GM23338 (cell line): ENCODE data around the gene THSD7A.

Source experiments
- CREB1 ChIP-seq: fragments of 250-450 bp; sonication (Bioruptor Pico); IDR thresholded peaks from 2 replicates; pipeline ENCODE4 v1.5.0; 2020; ENCODE audit warnings: low read depth, mild to moderate bottlenecking, moderate library complexity
- CTCF ChIP-seq, 2 experiments: fragments of 200-600 bp in 1 of 2; sonication (generic) in 1 of 2; conservative IDR thresholded peaks; 2 replicates each; pipeline versions ENCODE4 v1.5.1 to v1.6.1; 2016 to 2017; ENCODE audit warnings: antibody characterized with exemption in 2 of 2, low read depth in 2 of 2, mild to moderate bottlenecking in 2 of 2, moderate library complexity in 1 of 2
- ETS1 ChIP-seq: IDR thresholded peaks from 2 replicates; pipeline ENCODE4 v1.6.1; 2016; ENCODE audit warnings: antibody characterized with exemption
- EZH2 ChIP-seq: fragments of 200-600 bp; sonication (generic); IDR thresholded peaks from one replicate; pipeline ENCODE4 v1.8.0; 2017; ENCODE audit warnings: antibody characterized with exemption, mild to moderate bottlenecking, low read depth; ENCODE audit not compliant: unreplicated experiment
- EZH2phosphoT487 ChIP-seq: fragments of 200-600 bp; sonication (generic); IDR thresholded peaks from one replicate; pipeline ENCODE4 v1.8.1; 2018; ENCODE audit warnings: antibody characterized with exemption; ENCODE audit not compliant: unreplicated experiment
- JUNB ChIP-seq: IDR thresholded peaks from one replicate; pipeline ENCODE4 v1.6.1; 2016; ENCODE audit warnings: antibody characterized with exemption; ENCODE audit not compliant: unreplicated experiment
- NANOG ChIP-seq: IDR thresholded peaks from 2 replicates; pipeline ENCODE4 v1.6.1; 2016; ENCODE audit warnings: antibody characterized with exemption, borderline replicate concordance
- POLR2AphosphoS5 ChIP-seq: IDR thresholded peaks from 2 replicates; pipeline ENCODE4 v1.6.1; 2016; ENCODE audit warnings: antibody characterized with exemption, low read depth
- REST ChIP-seq: IDR thresholded peaks from one replicate; pipeline ENCODE4 v1.6.1; 2018; ENCODE audit warnings: antibody characterized with exemption; ENCODE audit not compliant: unreplicated experiment
- STAT1 ChIP-seq: IDR thresholded peaks from one replicate; pipeline ENCODE4 v1.6.1; 2016; ENCODE audit warnings: antibody characterized with exemption; ENCODE audit not compliant: unreplicated experiment
- ZNF114 ChIP-seq: fragments of 250-450 bp; sonication (Bioruptor Pico); IDR thresholded peaks from 2 replicates; pipeline ENCODE4 v1.5.0; 2020; ENCODE audit warnings: mild to moderate bottlenecking, moderate library complexity
- ZNF331 ChIP-seq: fragments of 250-450 bp; sonication (Bioruptor Pico); IDR thresholded peaks from 2 replicates; pipeline ENCODE4 v1.5.0; 2020; ENCODE audit warnings: low read depth, mild to moderate bottlenecking, moderate library complexity
- TF ChIP-seq, protein P1 (sequence below): fragments of 250-450 bp; sonication (Bioruptor Pico); IDR thresholded peaks from 2 replicates; pipeline ENCODE4 v1.5.0; 2020; ENCODE audit warnings: mild to moderate bottlenecking, moderate library complexity

GRCh38 chr7:11404355-11404754, 427.6 kb downstream of the THSD7A start:
- TF ChIP-seq CTCF (conservative IDR thresholded peaks at IDR 0.05; ENCODE audit: low read depth in 2 of 2) = no peak
- TF ChIP-seq CREB1 (CRISPR knock-in tag) = no peak
- TF ChIP-seq EZH2 = no peak
- TF ChIP-seq POLR2AphosphoS5 = no peak
- TF ChIP-seq EZH2phosphoT487 = no peak
- TF ChIP-seq REST = no peak
- TF ChIP-seq ZNF114 = no peak
- TF ChIP-seq NANOG = no peak
- TF ChIP-seq ETS1 = no peak
- TF ChIP-seq, protein P1, sequence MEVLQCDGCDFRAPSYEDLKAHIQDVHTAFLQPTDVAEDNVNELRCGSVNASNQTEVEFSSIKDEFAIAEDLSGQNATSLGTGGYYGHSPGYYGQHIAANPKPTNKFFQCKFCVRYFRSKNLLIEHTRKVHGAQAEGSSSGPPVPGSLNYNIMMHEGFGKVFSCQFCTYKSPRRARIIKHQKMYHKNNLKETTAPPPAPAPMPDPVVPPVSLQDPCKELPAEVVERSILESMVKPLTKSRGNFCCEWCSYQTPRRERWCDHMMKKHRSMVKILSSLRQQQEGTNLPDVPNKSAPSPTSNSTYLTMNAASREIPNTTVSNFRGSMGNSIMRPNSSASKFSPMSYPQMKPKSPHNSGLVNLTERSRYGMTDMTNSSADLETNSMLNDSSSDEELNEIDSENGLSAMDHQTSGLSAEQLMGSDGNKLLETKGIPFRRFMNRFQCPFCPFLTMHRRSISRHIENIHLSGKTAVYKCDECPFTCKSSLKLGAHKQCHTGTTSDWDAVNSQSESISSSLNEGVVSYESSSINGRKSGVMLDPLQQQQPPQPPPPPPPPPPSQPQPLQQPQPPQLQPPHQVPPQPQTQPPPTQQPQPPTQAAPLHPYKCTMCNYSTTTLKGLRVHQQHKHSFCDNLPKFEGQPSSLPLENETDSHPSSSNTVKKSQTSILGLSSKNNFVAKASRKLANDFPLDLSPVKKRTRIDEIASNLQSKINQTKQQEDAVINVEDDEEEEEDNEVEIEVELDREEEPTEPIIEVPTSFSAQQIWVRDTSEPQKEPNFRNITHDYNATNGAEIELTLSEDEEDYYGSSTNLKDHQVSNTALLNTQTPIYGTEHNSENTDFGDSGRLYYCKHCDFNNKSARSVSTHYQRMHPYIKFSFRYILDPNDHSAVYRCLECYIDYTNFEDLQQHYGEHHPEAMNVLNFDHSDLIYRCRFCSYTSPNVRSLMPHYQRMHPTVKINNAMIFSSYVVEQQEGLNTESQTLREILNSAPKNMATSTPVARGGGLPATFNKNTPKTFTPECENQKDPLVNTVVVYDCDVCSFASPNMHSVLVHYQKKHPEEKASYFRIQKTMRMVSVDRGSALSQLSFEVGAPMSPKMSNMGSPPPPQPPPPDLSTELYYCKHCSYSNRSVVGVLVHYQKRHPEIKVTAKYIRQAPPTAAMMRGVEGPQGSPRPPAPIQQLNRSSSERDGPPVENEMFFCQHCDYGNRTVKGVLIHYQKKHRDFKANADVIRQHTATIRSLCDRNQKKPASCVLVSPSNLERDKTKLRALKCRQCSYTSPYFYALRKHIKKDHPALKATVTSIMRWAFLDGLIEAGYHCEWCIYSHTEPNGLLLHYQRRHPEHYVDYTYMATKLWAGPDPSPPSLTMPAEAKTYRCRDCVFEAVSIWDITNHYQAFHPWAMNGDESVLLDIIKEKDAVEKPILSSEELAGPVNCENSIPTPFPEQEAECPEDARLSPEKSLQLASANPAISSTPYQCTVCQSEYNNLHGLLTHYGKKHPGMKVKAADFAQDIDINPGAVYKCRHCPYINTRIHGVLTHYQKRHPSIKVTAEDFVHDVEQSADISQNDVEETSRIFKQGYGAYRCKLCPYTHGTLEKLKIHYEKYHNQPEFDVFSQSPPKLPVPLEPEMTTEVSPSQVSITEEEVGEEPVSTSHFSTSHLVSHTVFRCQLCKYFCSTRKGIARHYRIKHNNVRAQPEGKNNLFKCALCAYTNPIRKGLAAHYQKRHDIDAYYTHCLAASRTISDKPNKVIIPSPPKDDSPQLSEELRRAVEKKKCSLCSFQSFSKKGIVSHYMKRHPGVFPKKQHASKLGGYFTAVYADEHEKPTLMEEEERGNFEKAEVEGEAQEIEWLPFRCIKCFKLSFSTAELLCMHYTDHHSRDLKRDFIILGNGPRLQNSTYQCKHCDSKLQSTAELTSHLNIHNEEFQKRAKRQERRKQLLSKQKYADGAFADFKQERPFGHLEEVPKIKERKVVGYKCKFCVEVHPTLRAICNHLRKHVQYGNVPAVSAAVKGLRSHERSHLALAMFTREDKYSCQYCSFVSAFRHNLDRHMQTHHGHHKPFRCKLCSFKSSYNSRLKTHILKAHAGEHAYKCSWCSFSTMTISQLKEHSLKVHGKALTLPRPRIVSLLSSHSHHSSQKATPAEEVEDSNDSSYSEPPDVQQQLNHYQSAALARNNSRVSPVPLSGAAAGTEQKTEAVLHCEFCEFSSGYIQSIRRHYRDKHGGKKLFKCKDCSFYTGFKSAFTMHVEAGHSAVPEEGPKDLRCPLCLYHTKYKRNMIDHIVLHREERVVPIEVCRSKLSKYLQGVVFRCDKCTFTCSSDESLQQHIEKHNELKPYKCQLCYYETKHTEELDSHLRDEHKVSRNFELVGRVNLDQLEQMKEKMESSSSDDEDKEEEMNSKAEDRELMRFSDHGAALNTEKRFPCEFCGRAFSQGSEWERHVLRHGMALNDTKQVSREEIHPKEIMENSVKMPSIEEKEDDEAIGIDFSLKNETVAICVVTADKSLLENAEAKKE = no peak
- TF ChIP-seq JUNB = no peak
- no peak for TF ChIP-seq ZNF331 (CRISPR knock-in tag)
- TF ChIP-seq STAT1 = no peak
